HG03457 (cell line): ENCODE measurements around the gene ATP5PD.

Experiments used
- ATAC-seq: cut with Tn5 transposase; IDR thresholded peaks from one replicate; pipeline ENCODE4 v1.9.1; 2021; ENCODE audit warnings: moderate number of reproducible peaks; ENCODE audit not compliant: unreplicated experiment

Gene ATP5PD

DNA sequence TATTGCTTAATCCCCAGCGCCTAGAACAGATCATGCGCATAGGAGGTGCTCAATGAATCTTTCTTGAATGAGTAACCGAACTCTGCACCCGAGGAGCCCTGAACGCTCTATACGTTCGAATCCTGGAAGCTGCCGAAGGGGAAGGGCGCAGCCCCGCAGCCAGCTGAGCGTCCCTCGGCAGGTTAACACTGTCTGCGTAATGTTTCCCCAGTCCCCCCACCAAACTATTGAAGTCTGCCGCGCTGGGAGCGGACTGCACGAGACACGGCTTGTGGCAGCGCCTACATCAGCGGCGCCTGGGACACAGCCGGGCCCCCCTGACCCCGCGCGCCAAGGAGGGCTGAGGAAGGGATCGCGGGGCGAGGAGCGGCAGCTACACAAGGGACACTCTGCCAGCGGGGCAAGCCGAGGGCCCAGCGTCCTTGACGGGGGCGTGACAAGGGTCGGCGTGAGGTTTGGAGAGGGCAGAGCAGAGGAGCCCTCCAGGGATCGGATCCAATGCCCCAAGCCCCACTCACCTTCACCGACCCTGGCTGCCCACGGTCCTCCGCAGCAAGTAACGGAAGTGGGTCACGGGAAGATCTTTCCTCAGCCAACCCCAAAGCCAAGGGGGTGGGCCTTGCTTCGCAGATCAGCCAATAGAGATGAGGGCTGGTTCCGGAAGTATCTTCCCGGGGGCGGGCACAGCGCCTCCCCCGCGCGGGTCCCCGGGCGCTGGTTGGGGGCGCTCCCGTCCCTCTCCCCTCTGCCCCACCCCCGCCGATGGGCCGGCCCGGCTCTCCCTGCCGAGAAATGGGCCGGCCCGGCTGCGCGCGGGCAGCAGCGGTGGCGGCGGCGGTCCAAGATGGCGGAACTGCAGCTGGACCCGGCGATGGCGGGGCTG is at the start of gene ATP5PD, which contains the start of gene KCTD2:
Gene ATP5PD, minus strand, starts transcription at position 563 of the 883 bp plus-strand sequence. CDS start 4,319 bp downstream, outside the sequence.
Gene KCTD2, plus strand, starts transcription at position 819 of the 883 bp plus-strand sequence. Its CDS starts 26 bp downstream, at position 845.
- peak; percentile 87 for ATAC-seq

DNA sequence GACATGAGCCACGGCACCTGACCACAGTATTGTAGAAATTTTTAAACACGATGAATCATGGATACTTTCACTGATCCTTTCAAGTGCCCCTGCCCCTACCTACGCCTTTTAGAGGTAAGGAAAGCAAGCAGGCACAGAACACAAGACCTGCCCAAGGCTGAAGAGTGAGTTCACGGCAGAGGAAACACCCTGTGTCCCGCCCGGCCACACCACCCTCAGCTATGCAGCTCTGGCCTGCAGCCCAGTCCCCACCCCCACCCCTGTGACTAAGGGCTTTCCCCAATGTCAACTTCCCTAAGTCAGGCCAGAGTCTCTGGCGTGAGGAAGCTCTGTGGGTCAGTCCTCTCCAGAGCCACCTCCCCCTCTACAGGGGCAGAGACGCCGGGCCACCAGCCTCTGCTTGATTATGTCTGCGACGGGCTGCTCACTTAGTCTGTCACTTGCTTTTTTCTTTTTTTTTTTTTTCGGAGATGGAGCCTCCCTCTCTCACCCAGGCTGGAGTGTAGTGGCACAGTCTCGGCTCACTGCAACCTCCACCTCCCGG is 49.4 kb upstream of the ATP5PD start:
- ATAC-seq: no peak

DNA sequence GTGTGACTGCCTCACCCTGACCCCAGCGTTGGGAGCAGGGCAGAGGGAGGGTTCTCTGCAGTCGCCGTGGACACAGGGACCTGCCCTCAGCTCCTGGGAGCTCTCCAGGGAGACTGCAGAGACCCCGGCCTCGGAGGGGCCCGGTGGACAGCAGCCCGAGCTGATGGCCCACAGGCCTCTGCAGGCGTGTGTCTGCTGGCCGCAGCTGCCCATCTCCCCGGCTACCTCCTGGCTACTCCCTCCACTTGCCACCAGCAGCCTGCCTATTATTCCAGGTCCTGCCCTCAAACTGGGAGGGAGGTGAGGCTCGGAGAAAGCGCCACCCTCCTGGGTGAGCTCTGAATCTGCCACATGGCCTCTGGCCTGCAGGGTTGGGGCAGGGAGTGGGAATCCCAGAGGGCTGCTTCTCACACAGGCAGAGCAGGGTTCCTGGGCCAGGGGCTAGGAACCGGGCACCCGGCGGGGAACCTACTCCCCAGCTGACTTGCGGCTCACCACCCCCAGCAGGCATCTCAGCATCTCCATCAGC is 48.2 kb upstream of the ATP5PD start:
- ATAC-seq: no peak

DNA sequence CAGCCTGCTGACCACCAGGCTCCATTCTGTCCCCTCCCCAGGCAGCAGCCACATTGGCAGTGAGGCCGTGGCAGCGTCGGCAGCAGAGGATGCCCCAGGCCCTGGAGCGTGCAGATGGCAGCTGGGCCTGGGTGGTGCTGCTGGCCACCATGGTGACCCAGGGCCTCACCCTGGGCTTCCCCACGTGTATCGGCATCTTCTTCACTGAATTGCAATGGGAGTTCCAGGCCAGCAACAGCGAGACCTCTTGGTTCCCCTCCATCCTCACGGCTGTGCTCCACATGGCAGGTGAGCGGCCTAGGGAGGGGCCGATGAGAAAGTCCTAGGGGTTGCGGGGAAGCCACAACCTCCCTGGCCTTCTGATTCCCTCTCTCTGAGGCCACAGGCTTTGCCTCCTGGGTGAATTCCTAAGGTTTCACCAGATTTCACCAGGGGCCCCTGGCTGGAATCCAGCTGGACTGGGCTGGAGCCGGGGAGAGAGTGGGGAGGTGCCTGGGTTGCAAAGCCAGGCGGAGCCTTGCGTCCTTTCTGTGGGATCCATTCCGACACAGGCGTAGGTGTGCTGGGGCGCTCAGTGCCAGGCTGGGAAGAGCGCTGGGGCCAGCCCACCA is 46.9 kb upstream of the ATP5PD start:
- ATAC-seq: no peak

- no peak for ATAC-seq
These were observed 45.1 kb upstream of the ATP5PD start for GRCh38 chr17:75091855-75092327.

- ATAC-seq: no peak
These were observed 44.4 kb upstream of the ATP5PD start for GRCh38 chr17:75090871-75091854.

DNA sequence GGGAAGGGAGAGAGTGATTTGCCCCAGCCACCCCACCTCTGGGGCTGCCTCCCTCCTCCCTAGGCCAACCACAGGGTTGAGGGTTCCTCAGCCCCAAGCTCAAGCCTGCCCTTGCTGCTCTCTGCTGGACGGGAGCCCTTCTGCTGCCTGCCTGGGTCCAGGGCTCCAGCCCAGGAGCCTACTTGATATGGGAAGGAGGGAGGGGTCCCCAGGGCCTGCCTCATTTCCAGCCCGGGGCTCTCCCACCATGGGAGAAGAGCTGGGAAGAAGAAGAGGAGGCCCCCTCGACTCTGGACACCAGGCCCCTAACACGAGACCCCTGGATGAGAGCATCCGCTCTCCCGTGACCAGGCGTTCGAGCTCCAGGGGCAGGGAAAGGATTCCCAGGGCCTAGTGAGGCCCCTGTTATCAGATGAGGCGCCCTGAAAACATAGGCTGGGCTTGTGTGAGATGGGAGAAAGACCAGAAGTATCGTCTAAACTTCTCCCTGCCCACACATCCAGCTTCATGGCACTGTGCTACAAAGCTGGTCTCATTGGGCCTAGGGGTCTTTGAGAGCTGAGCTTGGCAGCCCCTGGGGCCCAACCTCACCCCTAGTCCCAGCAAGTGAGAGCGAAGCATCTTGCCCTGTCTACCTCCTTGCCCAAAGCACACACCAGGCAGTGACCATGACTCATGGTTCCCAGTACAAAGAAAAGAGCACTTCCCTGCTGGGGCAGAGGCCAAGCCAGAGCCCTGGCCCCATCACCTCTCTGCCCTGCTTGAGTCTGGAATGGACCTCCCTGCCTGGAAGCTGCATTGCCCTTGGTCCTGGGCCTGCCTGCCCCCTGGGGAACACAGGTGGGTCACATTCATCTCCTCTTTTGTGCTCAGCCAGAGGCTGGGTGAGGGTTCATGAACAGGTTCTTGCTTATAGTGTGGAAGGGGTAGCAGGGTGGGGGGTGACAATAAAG is 42.0 kb upstream of the ATP5PD start:
- no peak for ATAC-seq

DNA sequence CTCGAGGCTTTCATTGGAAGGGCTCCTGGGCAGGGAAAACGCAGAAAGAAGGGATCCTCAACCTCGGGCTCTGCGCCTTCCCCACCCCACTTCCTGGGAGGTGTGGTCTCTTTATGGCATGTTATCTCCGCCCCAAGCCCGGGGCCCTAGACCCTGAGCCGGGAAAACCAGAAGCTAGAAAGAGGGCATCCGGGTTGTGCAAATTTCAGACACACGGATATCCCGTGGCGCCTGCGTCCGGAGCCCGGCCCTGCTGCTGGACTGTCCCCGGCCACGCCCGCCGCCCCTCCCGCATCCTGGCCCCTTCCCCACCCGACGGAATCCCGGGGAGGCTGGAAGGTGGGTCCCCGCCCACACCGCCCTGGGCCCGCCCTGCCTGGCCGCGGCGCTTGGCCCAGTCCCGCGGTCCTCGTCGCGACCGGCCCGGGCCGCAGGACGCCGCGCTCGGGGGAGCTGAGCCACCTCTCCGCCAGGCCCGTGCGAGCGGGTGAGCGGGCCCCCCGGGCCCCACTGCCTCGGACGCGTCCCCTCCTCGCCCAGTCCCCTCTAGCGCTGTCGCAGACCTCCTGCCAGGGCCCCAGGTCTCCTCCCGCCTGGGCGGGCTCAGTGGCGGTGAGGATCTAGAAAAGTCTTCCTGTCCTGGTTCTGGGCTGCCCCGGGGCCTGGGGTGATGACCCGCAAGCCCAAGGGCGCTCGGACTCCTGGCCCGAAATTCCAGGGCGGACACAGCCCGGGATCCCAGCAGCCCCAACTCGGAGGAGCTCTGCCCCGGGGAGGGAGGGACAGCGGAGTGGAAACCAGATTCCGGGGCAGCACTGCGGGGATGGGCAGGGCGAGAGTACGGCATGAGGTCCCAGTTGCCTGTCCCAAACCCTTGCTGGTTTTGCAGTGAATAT is 41.0 kb upstream of the ATP5PD start, which contains the start of gene SLC16A5:
Gene SLC16A5, plus strand, starts transcription at position 397 of the 896 bp plus-strand sequence. CDS start 5,683 bp downstream, outside the sequence.
- no peak for ATAC-seq

GRCh38 chr17:75087182-75087557 is 40.4 kb upstream of the ATP5PD start:
- no peak for ATAC-seq

- no peak for ATAC-seq
These were observed 39.9 kb upstream of the ATP5PD start for GRCh38 chr17:75086496-75087181.

GRCh38 chr17:75084039-75084660 is 37.4 kb upstream of the ATP5PD start:
- ATAC-seq: no peak

DNA sequence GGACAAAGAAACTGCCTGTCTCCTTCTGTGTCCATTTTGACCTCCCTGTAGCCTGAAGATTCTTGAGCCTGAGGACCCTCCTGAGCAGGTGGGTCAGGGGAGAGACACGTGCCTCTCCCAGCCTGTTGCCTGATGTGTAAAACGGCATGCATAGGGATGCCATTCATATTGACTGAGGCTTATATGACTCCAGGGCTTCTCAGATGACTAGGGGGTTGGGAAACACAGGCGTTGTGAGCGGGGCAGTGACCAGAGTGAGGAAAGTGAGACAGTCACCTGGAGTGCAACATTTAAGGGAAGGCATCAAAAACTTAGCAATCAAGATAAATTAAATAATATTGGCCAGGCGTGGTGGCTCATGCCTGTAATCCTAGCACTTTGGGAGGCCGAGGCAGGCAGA is 35.9 kb upstream of the ATP5PD start:
- ATAC-seq: no peak

DNA sequence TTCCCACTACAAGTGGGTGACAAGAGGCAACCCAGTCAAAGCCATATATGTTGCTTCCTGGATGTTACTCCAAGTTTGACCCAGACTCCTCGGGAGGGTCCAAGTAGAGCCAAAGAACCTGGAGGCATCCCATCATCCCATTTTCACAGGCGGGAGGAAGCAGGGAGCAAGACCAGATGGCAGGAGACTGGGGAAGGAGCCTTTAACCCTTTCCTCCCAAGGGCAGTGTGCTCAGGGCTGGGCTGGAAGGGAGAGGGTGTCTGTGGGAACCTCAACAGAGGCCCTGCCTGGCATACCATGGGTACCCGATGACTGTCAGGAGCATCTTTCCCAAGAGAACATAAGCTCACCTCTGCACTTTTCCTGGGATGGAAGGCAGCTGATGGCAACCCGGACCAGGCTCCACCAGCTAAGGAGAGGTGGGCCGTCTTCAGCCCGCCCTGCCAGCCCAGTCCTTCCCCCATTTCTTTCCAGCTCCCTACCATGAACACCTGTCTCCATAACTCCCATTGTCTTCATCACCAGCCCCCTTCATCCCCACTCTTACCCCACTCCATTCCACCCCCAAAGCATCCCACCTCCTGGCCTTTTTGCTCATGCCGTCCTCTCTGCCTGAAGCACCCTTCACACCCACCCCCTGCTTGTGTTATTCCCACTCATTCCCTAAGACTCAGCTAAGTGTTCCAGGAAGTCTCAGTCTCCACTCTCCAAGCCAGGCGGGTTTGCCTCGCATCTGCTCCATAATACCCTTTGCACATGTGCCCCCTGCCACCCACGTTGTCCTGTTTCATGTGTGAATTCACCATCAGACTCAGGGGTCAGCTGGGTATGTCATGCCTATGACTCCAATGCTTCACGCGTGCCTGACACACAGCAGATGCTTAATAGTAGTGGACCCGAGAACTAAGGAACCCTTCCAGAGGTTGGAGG is 35.1 kb upstream of the ATP5PD start:
- ATAC-seq: no peak

GRCh38 chr17:75079023-75079373 is 32.2 kb upstream of the ATP5PD start:
- ATAC-seq: no peak

- no peak for ATAC-seq
These were observed 31.7 kb upstream of the ATP5PD start for GRCh38 chr17:75078284-75079022.
